Transverse colon (tissue), 4 donors: ENCODE results near the gene TNFRSF12A.

ENCODE experiments used
- CTCF ChIP-seq, 5 experiments: fragments of 200-600 bp in 3 of 5; fragments of 450-650 bp in 2 of 5; sonication (generic) in 3 of 5; IDR thresholded peaks; 1 replicate in 2 of 5; 2 replicates in 3 of 5; pipeline ENCODE4 v1.5.1; 2016 to 2017; ENCODE audit warnings: antibody characterized with exemption in 5 of 5, inconsistent platforms in 3 of 5, mild to moderate bottlenecking in 2 of 5, moderate library complexity in 1 of 5
- EP300 ChIP-seq: sonication (generic); formaldehyde crosslinking; IDR thresholded peaks from one replicate; pipeline ENCODE4 v1.6.1; 2017; ENCODE audit warnings: antibody characterized with exemption, low read depth
- POLR2AphosphoS5 ChIP-seq, 3 donors: sonication (generic); formaldehyde crosslinking; IDR thresholded peaks; one replicate each; pipeline ENCODE4 v1.6.1; 2016; ENCODE audit warnings: antibody characterized with exemption in 3 of 3

GRCh38 chr16:3054965-3055733, 35.0 kb downstream of the TNFRSF12A start:
- TF ChIP-seq POLR2AphosphoS5 (IDR thresholded peaks at IDR 0.05) (no peak), CTCF (IDR thresholded peaks at IDR 0.05) (no peak), EP300 (no peak)
